Measurements from ENCODE around the gene KCNH3.

KCNH3 gene

GRCh38 chr12:49525942-49526341 lies 12.9 kb upstream of the KCNH3 start:
- TF ChIP-seq EZH2 (optimal IDR thresholded peaks at IDR 0.05; ENCODE audit: low read depth, low read length) (no peak), EZH2phosphoT487 (IDR thresholded peaks at IDR 0.05; ENCODE audit: low read length) (no peak)
- TF ChIP-seq, protein P1, sequence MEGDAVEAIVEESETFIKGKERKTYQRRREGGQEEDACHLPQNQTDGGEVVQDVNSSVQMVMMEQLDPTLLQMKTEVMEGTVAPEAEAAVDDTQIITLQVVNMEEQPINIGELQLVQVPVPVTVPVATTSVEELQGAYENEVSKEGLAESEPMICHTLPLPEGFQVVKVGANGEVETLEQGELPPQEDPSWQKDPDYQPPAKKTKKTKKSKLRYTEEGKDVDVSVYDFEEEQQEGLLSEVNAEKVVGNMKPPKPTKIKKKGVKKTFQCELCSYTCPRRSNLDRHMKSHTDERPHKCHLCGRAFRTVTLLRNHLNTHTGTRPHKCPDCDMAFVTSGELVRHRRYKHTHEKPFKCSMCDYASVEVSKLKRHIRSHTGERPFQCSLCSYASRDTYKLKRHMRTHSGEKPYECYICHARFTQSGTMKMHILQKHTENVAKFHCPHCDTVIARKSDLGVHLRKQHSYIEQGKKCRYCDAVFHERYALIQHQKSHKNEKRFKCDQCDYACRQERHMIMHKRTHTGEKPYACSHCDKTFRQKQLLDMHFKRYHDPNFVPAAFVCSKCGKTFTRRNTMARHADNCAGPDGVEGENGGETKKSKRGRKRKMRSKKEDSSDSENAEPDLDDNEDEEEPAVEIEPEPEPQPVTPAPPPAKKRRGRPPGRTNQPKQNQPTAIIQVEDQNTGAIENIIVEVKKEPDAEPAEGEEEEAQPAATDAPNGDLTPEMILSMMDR (IDR thresholded peaks at IDR 0.05; ENCODE audit: low read length), result no peak
- Histone ChIP-seq H2AFZ (ENCODE audit: low read length) (no peak overlapping the region), H3K9ac (ENCODE audit: low read length) (no peak overlapping the region), H3K9me2 (replicated peaks; ENCODE audit: insufficient read depth, low read length) (no peaks in the 10 kb centered on the region), H3K36me3 (replicated peaks; ENCODE audit: insufficient read depth, low read length) (peaks cover 9% of the 10 kb centered on the region; the same call in 1 of the 2 replicates), H3K4me2 (ENCODE audit: low read depth, low read length) (no peak overlapping the region), H3K4me3 (ENCODE audit: low read length) (no peak overlapping the region), H3K9me3 (replicated peaks; ENCODE audit: insufficient read depth, low read length) (no peaks in the 10 kb centered on the region), H3K27me3 (replicated peaks; ENCODE audit: insufficient read depth, low read length) (no peaks in the 10 kb centered on the region), H3K4me1 (ENCODE audit: low read length) (no peaks in the 10 kb centered on the region), H3K79me2 (ENCODE audit: low read length) (no peaks in the 10 kb centered on the region), H3K27ac (ENCODE audit: low read length) (no peak overlapping the region), H4K20me1 (ENCODE audit: insufficient read depth, low read length) (no peaks in the 10 kb centered on the region), H3F3A (ENCODE audit: insufficient read depth, low read length) (no peaks in the 10 kb centered on the region)
- DNase-seq, result no peak

- H3K9me2 ChIP-seq (replicated peaks; ENCODE audit: insufficient read depth, low read length), result no peaks in the 10 kb centered on the region
These were observed 11.3 kb upstream of the KCNH3 start for GRCh38 chr12:49527361-49528130.

GRCh38 chr12:49529414-49529813 lies 9.4 kb upstream of the KCNH3 start:
- H3K4me3 ChIP-seq (ENCODE audit: low read length), result no peak overlapping the region
- H3K79me2 ChIP-seq (ENCODE audit: low read length), result no peaks in the 10 kb centered on the region
- TF ChIP-seq EZH2 (optimal IDR thresholded peaks at IDR 0.05; ENCODE audit: low read depth, low read length) (no peak), EZH2phosphoT487 (IDR thresholded peaks at IDR 0.05; ENCODE audit: low read length) (no peak)
- TF ChIP-seq, protein P1 (IDR thresholded peaks at IDR 0.05; ENCODE audit: low read length), result no peak
- peaks cover 9% of the 10 kb centered on the region; the same call in 1 of the 2 replicates for H3K36me3 ChIP-seq (replicated peaks; ENCODE audit: insufficient read depth, low read length)
- H3F3A ChIP-seq (ENCODE audit: insufficient read depth, low read length), result no peaks in the 10 kb centered on the region
- DNase-seq, result no peak
- no peak overlapping the region for H3K9ac ChIP-seq (ENCODE audit: low read length)
- no peaks in the 10 kb centered on the region for H3K4me1 ChIP-seq (ENCODE audit: low read length)
- no peaks in the 10 kb centered on the region for H4K20me1 ChIP-seq (ENCODE audit: insufficient read depth, low read length)
- H3K27ac ChIP-seq (ENCODE audit: low read length), result no peak overlapping the region
- H3K4me2 ChIP-seq (ENCODE audit: low read depth, low read length), result no peak overlapping the region
- H3K9me2 ChIP-seq (replicated peaks; ENCODE audit: insufficient read depth, low read length), result no peaks in the 10 kb centered on the region
- H3K27me3 ChIP-seq (replicated peaks; ENCODE audit: insufficient read depth, low read length), result no peaks in the 10 kb centered on the region
- no peaks in the 10 kb centered on the region for H3K9me3 ChIP-seq (replicated peaks; ENCODE audit: insufficient read depth, low read length)
- H2AFZ ChIP-seq (ENCODE audit: low read length), result no peak overlapping the region

More at GRCh38 chr12:49527361-49528130, 11.3 kb upstream of the KCNH3 start:
- Histone ChIP-seq H3K4me3 (ENCODE audit: low read length) (no peak overlapping the region), H3F3A (ENCODE audit: insufficient read depth, low read length) (no peaks in the 10 kb centered on the region), H3K27ac (ENCODE audit: low read length) (no peak overlapping the region), H3K27me3 (replicated peaks; ENCODE audit: insufficient read depth, low read length) (no peaks in the 10 kb centered on the region), H3K4me1 (ENCODE audit: low read length) (no peaks in the 10 kb centered on the region), H2AFZ (ENCODE audit: low read length) (no peak overlapping the region), H3K9me3 (replicated peaks; ENCODE audit: insufficient read depth, low read length) (no peaks in the 10 kb centered on the region), H3K4me2 (ENCODE audit: low read depth, low read length) (no peak overlapping the region), H3K79me2 (ENCODE audit: low read length) (no peaks in the 10 kb centered on the region), H3K9ac (ENCODE audit: low read length) (no peak overlapping the region), H4K20me1 (ENCODE audit: insufficient read depth, low read length) (no peaks in the 10 kb centered on the region), H3K36me3 (replicated peaks; ENCODE audit: insufficient read depth, low read length) (peaks cover 9% of the 10 kb centered on the region; the same call in 1 of the 2 replicates)
- TF ChIP-seq EZH2phosphoT487 (IDR thresholded peaks at IDR 0.05; ENCODE audit: low read length), result no peak
- TF ChIP-seq, protein P1 (IDR thresholded peaks at IDR 0.05; ENCODE audit: low read length), result no peak
- no peak for TF ChIP-seq EZH2 (optimal IDR thresholded peaks at IDR 0.05; ENCODE audit: low read depth, low read length)
- no peak for DNase-seq
